GM18526 (cell line): ENCODE data around the gene ELL.

Experiments used
- POLR2A ChIP-seq: IDR thresholded peaks from 3 replicates; pipeline ENCODE4 v1.6.1; 2011; ENCODE audit not compliant: insufficient read length; ENCODE audit errors: extremely low read depth

The ELL gene

DNA sequence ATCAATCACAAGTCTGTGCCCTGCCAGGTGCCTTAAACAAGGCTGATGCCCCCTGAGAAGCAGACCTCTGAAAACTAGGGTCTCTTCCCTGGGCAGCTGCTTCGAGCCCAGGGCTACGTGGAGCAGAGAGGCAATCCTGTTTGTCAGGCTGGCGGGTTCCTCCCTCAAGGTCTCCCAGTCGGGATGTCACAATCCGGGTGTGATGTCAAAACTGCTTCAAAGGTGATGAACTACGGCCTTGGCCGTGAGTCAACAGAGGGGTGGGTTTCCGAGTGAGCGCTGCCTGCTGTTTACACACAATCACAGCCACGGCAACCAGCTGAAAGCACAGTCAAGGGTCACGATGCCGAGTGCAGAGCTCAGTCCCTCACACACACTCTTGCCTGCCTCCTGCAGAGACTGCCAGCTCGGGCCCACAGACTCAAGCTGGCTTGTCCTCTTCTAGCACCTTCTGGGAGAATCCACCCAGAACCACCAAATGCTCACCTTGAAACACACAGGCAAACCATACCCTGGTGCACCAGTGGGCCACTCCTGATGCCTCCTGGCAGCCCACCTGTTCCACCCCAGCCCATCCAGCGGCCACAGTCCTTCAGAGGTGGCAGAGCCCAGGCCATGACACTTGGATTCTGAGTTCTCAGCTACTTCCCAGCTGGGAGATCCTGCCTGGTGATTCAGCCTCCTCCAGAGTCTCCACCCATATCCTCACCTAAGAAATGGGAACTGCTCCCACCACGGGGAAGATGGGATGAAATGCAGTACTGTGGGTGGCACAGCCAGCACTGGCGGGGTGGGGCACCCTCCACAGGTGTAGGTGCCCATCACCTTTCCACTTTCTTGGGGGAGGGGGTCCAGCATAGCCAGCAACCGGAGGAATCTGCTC is 6.8 kb downstream of the ELL start:
- no peak for TF ChIP-seq POLR2A

DNA sequence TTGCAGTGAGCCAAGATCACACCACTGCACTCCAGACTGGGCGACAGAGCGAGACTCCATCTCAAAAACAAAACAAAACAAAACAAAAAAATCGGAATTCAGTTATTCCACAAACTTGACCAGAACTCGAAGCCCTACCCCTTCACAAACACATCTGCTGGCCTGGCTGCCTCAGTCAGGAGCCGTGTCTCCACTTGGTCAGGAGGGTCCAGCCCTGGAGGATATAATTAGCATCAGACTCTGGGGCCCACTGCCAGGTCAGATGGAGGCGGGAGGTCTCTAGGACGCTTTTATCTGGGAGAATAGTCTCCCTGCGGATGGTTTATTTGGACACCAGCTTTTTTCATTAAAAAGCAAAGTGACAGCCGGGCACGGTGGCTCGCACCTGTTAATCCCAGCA is 8.0 kb downstream of the ELL start:
- TF ChIP-seq POLR2A: no peak

DNA sequence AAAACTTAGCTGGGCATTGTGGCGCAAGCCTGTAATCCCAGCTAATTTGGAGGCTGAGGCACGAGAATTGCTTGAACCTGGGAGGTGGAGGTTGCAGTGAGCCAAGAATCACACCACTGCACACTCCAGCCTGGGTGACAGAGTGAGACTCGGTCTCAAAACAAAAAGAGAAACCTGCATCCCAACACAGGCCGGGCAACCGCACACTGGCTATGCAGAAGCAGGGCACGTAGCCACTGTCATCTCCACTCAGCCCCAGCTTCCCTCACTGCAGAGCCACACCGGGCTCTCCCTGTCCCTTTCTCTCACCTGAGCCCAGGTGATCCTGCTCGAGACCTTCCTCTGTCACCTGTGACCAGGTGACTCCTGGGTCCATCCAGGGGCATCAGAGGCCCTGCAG is 11.7 kb downstream of the ELL start:
- TF ChIP-seq POLR2A: no peak

DNA sequence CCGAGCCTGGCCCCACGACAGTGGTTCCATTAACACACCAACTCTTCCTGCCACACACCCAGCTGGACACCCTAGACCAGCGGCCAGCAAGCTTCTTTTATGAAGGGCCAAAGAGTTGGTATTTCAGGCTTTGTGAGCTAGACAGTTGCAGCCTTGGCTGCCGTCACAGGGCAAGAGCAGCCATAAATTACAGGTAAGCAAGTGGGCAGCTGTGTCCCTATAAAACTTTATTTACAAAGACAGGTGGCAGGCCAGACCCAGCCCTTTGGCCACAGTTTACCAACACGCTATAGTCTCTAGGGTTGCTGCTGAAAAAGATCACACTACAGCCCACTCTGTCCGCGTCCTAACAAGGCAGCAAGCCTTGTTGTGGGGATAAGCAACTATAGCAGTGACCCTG is 13.3 kb downstream of the ELL start:
- no peak for TF ChIP-seq POLR2A

DNA sequence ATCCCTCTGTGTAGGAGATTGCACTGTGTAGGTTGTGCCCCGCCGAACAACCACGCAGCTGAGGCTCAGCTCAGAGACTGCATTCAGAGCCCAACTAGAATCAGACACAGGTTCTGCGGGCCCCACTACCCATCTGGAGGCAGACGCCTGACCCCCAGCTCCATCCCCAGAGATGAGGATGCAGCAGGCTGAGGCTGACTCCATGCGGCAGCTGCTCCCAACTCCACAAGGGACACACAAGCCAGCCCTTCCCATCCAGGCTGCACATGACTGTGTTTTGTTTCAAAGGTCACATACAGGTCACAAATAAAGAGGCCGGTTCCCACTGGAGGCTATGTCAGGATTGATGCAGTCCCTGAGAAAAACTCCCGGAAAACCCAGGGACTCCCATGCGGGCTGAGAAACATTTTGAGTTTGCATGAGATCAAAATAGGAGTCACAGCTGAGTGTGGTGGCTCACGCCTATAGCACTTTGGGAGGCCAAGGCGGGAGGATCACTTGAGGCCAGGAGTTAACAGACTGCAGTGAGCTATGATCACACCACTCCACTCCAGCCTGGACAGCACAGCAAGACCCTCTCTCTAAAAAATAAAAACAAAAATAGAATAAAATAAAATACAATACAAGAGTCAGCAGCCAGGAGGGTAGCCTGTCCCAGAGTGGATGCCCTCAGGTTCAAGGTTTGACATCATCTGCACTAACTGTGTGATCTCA is 14.0 kb downstream of the ELL start:
- TF ChIP-seq POLR2A: no peak

DNA sequence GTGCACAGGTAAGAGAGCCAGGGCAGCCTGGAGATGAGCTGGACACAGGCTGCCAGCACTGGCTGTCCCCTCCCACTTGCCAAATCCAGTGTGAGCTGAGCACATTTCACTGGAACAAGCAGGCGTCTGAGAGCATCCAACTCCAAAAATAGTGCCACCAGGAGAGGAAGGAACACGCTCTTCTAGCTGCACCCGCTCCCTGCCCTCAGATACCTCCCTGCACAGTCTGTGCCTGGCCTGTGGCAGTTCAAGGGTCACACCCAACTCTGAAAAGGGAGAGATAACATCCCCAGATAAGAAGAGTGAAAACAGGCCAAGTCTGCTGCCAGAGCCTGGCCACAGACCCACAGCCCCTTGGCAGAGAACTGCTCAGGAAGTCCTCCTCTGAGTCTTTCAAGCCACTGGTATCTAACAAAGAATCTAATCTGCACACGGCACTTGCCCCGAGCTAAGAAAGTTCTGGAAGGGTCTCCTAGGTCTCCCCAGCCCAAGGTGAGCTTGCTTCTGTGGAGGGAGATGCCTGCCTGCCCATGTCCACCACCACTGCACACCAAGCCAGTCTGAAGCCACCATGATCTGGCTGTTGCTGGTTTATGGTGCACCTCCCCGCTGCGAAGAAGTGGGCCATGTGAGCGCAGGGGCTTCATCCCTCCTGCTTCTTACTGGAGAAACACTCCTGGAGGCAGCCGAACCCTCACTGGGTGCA is 14.7 kb downstream of the ELL start:
- no peak for TF ChIP-seq POLR2A

DNA sequence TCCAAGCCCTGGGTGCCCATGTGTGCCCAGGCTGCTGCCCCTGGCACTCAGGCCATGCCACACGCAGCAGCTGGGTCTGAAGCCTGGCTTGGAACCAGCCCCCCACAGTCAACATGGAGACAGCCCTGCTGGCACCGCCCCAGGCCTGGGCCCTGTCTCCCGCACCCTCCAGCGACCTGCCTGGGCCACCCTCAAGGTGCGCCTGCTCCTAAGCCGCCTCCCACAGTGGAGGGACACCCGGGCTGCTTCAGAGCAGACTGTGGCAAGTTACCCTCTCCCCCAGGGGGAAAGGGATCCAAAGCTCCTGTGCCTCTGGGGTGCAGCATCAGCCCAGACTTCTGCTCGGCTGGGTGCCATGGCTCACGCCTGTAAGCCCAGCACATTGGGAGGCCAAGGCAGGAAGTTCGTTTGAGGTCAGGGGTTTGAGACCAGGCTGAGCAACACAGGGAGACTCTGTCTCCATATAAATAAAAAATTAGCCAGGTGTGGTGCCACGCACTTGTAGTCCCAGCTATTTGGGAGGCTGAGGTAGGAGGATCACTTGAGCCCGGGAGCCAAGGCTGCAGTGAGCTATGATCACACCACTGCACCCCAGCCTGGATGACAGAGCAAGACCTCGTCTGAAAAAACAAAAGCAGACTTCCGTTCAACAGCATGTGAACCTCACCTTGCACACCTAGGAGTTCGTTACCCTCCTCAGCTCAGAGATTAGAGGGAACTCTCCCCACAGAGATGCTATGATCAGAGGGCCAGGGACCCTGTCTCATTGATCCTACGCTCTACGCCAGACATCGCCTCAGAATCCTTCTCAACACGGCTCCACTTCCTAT is 15.6 kb downstream of the ELL start:
- no peak for TF ChIP-seq POLR2A

DNA sequence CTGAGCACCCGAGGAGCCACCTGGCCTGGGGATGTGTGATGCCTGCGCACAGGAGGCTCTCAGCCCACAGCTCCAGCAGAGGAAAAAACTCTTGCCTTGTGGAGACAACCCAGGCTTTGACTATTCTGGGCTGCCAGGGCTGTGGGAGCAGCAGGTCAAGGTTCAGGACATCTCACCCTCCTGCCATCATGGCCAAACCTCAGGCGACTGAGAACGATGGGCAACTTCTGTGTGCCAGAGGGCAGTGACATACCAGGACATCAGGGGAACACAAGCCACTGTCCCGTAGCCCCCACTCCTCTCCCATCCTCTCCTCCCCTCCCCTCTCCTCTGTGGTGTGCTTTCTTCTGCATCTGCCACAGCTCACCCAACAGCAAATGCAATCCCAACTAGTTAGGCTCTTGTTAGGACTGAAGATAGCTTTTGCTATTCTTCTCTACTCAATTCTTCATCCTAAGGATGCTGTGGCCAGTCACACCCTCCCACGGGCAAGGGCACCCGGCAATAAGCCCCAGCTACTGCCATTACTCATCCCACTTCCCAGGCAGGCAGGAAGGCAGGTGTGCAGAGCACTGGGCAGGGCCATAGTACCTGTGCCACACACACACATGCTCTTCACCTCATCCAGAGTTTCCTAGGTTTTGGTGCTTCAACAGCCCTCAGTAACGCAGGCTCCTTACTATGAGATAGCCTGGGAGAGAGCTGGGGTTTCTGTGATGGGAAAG is 16.8 kb downstream of the ELL start:
- TF ChIP-seq POLR2A: no peak

DNA sequence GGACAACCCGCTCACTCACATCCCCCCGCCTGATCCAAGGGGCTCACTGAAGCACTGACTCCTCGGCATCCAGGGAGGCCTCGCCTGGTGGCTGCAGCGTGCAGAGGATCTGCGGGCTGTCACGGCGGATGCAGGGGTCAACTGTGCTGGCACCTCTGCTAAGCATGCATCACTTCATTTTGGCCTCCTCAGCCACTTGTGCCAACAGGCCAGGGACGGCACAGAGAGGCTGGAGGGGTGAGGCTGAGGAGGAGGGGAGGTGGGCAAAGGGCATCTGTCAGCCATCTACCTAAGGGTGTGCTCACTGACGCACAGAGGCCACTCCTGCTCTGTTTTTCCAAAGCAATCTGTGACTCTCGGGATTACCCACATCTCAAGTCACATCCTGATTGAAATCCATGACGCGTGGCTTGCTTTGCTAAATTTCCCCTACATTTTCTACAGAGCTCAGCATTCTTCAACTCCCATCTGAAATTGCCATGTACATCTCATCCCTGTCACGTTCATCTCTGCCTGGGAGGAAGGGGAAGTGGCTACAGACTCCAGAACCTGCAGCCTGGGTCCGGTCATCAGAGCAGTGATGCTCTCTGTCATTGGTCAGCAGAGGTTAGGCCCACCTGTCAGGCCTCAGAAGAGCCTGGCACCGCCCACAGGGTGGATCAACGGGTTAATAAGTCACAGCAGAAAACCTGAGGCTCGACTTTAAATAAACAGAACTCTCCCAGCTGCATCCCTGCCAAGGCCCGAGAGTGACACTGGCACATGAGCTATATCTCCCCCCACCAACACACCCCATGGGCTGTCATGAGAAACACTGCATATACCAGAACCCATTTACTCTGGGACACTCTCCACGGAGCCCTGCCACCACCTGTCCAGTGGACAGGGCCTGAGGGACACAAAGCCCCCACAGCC is 17.6 kb downstream of the ELL start:
- no peak for TF ChIP-seq POLR2A

DNA sequence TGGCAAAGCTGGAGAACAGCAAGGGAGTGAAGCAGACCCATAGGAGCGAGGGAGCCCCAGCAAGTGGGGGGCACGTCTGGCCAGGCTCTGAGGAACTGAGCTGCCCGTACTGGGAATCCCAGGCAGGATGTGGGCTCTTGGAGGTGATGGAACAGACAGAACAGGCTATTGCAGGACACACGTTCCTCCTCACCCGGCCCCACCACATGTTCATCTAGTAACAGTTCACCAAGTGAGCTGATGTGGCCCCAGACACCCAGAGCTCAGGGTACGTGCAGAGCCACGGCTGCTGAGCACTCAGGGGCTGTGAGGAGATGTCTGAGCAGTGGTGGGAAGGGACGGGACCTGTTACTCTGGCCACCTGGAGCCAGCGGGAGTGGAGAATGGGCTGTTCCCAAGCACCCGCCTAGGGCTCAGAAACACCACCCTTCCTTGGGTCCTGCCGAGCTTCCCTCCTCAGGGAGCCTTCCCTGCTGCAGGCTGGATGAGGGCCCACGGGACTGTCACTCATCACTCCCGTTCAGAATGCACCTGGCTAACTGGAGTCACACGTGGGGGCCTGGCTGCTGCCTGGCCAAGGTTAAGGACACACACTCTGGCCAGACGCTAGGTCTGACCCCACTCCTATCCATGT is 18.4 kb downstream of the ELL start:
- no peak for TF ChIP-seq POLR2A

DNA sequence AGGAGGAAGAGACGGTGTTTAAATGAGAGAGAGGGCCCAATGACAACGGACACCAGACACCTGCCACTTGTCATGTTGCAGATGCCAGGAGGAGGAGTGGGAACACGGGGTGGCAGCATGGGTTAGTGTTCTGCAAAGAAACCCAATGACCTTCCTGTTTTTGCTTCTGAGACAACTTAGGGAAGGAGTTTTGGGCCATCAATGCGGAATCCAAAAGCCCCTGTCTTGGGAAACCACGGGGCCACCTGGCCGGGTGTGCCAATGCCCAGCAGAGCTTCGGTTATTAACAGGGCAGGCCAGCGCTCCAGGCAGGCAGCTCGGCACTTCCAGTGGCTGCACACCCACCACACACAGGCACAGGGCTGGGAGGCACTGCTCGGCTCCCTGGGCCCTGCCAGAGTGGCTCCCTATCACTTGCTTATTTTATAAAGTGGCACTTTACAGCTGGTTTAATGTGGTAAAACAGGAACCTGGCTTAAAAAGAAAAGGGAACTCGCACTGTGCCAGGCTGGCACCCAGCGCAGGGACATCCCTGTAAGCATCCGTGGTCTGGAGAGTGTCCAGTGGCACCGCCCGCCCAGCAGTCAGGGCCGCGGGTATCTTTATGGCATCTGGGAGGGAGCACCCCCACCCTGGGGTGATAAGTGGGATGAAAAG is 19.1 kb downstream of the ELL start:
- no peak for TF ChIP-seq POLR2A

DNA sequence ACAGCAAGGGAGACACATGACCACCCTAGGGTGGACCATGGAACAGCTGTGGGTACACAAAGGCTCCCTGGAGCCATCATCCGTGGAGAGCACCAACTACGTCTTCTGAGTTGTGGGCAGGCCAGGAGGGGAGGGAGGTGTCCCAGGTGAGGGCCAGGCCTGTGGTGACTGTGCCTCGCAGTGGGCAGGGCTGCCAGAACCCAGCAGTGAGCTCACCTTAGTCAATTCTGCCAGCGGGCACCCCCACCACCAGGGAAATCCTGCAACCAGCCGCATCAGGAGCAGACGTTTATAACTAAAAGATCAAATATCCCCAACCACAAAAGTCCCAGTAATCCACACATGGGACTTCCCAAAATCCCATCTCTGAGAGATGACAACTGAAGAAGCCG is 19.6 kb downstream of the ELL start:
- TF ChIP-seq POLR2A: no peak
